Measurements from ENCODE around the gene LRRK1. TPM values are rescaled to one million over a fixed set of nuclear protein-coding genes. Genes with fewer than 3 reads are reported as not detected.

The LRRK1 gene
- total and polyA plus RNA-seq, 2 of the 4 experiments (the other 2 are of a cell fraction): 3.0 to 5.8 TPM

Other genes starting within 250 kb of the LRRK1 start
- gene ALDH1A3, start 39.5 kb upstream of the LRRK1 start, total RNA-seq (2012; rRNA removed): 5.0 and 8.6 TPM in 2 replicates
- gene ALDH1A3, start 39.5 kb upstream of the LRRK1 start, polyA plus RNA-seq (2012; rRNA removed): 2.9 and 3.1 TPM in 2 replicates